Stimulated activated CD8-positive, alpha-beta memory T cell treated with anti-CD3 and anti-CD28 coated beads, Interleukin-2, amount 100 ng/mL, for 1 hour (primary cell): ENCODE results near the gene COL9A2.

ENCODE experiments used
- DNase-seq, 2 donors: peaks; one replicate each; pipeline ENCODE4 v3.0.0-alpha.2; 2020; ENCODE audit warnings: low read depth in 2 of 2

The COL9A2 gene

DNA sequence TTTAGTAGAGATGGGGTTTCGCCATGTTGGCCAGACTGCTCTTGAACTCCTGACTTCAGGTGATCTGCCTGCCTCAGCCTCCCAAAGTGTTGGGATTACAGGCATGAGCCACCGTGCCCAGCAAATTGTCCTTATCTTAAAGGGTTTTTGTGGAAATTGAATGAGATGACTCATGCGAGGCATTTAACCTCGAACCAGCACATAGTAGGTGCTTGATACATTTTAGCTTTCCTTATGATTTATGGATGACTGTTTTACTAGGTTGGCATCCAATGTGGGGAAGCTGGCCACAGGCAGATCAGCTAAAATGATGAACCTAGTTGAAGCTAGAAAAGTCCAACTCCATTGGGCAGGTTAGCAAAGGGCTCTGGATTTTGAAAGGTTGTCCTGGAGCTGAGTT is 1.4 kb upstream of the COL9A2 start:
- DNase-seq = no peak

DNA sequence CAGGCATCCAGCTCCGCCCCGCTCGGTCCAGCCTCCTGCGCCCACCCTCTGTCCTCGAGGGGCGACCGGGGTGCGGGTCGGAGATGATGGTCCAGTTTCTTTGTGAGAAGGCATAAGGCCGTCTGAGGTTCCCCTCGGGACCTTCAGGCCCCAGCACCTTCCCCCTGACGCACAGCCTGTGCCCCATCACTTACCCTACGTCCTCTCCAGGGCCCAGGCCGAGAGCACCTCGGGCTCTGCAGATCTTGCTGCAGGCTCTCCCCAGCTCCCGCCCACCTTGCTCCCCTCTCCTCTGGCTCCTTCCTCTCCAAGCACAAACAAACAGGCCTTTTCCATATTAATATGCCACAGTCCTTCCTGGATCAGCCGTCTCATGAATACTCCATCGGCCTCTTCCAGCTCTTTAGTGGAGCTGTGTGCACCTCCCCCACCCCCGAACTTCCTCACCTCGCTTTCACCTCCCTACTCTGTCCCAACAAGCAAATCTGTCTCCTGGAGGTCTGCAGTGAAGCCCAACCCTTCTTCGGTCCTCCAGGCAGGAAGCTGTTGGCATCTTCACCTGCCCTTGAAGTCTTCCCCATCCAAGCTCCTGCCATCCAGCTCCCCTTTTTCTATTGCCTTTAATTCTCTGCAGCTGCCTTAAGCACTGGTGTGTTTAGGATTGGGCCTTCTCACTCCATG is 448 bp upstream of the COL9A2 start:
- no peak for DNase-seq

DNA sequence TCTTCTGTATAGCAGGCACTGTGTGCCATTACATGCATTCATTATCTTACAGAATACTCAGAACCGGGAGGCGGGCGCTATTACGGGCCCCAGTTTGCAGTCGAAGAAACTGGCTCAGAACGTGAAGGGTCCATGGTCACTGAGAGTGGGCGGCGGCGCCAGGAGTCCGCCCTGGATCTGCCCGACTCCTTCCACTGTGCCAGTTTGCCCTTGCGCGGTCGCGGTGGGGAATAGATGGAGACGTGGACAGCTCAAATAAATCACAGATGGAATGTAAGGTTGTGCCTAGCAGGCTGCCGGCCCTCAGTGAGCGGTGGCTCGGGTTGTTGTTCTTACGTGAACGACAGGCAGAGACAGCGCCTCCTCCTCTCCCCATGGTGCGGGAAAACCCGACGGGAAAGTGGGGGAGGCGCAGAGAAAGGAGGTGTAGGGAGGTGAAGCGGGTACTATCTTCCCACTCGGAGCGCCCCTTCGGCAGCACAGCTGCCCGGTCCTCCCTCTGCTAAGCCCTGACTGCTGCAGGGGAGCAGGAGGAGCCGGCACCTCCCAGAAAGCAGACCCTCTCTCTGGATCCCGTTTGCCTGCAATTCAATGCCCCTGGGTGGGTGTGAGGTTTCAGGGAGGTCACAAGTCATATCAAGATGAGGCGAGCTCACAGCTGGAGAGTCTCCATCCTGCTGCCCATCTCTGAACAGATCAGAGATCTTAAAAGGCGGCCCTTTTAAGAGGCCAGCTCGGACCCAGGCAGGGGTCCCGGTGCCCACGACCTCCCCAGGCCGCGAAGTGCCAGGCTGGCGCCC is 1.1 kb downstream of the COL9A2 start:
- DNase-seq = no peak

DNA sequence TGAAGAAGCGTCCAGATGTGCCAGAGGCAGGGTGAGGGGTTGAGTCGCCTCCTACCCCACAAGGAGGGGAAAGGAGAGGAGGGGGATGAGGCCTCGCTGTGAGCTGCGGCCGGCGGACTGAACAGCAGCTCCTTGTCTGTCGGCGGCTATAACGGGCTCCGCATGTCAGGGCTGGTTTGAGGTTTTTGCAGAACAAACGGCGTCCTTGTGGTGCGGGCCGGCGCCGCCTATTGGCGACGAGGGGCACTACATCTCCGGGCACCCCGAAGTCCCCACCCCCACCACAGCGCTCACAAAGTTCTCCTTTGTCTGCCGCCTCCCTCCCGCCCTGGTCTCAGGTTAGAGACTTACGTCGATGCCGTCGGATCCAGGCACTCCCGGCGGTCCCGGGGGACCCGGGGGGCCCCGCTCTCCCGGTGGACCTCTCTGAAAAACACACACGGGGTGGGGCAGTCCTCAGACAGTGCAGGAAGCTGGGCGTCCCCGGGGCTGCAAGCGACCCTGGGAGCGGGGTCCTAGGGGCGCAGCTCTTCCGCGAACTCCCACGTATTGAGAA is 1.8 kb downstream of the COL9A2 start:
- DNase-seq = peak; percentile 67 to 68

DNA sequence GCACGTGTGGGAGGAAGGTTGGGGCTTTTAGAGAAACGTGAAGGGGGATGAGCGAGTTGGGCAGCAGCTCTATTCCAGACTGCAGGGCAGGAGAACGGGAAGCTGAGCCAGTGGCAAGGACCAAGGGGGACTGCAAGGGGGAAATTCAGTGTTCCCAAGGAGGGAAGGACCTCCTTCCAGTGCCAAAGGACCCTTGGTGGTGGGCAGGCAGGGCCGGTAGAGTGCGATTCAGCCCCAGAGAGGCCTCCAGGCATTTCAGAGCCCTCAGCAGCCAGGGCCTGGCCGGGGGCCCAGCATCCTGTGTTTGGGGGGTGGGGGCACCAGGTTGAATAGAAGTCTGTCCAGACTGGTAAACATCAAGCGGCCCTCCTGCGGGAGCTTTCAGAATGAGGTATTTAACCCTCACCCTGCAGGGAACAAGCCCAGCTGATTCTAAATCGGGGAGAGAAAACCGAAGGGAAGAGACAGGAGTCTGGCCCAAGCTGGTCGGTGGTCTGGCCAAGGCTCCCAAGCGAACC is 2.3 kb downstream of the COL9A2 start:
- no peak for DNase-seq

DNA sequence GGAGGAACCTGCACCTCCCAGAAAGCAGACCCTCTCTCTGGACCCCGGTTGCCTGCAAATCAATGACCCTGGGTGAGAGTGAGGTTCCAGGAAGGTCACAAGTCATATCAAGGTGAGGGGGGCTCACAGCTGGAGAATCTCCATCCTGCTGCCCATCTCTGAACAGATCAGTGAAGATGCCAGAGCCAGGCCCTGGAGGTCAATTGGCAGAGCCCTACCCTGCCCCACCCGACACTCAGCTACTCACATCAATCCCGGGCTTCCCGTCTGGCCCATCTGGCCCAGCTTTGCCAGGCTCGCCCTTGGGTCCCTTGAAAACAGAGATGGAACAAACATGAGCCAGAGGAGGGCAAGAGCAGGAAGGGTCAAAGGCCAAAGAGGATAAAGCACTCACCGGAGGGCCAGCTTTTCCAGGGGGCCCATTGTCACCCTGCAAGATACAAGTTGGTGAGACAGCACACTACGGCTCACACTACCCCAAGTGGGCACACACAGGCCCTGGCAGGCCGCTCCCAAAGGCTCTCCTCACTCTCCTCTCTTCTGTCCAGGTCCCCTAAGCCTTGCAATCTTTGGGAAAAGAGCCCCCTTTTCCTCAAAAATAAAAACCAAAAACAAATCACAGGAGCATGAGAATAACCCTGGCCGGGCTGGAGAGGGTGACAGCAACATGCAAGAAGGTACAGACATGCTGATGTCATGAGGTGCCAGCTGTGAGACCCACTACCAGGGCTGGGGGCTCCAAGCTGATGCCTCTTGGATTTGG is 2.9 kb downstream of the COL9A2 start:
- no peak for DNase-seq

DNA sequence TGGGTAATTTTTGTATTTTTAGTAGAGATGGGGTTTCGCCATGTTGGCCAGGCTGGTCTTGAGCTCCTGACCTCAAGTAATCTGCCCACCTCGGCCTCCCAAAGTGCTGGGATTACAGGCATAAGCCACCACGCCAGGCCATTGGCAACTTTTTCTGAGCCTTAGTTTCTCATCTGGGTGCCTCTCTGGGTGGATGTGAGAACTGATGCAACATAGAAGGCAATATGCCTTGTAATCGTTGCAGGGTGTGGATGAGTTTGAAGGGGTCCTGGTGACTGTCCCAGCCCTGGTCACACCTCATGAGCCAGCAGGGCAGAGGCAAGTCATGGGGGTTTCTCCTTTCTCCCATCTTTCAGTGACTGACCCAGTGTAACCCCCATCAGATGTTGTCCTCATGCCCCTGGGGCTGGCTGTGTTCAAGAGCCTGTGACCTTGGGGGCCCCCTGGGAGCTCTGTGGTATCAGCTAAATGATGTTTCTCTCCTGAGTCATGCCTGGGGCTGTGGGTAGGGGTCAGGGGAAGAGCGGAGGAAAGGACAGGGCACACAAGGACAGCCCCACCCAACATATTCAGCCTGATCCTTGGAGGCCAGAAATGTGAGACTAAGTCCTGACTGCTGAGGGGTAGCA is 3.6 kb downstream of the COL9A2 start:
- no peak for DNase-seq

DNA sequence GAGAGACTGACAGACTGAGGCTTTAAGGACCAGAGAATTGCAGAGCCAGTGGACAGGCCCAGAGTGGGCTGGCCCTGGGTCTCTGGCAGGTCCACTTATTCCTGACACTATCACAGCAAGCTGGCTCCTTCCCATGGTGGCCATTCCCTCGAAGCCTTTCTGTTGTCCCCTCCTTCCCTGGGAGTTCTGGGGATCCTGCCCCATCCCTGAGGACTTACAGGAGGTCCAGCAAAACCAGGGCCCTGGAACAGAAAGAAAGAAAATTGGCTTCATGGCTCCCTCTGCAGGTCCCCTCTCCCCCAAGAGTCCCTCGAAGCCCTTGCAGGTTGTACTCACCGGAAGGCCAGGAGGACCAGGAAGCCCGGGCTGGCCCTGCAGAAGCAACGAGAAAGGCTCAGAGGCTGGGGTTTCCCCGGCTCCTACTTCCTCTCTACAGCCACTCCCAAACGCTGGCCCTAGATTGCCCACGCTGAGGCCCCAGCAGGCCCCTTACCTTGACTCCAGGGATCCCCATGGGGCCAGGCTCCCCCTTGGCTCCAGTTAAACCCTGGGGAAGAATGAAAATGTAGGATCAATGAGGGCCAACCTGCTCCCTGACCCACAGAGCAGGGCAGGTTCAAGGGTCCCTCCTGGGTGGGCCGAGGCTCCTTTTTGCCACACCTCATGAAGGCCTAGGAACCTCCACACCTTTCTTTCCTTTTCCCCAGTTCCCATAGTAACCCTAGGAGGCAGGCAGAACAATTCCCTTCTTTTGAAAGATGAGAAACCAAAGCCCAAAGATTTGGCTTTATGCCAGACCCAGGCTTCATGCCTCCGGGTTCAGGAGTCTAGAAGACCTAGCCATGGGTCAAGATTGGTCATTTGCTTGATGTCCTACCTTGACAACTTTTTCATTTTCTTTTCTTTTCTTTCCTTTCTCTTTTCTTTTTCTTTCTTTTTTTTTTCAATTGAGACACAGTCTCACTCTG is 4.6 kb downstream of the COL9A2 start:
- no peak for DNase-seq

DNA sequence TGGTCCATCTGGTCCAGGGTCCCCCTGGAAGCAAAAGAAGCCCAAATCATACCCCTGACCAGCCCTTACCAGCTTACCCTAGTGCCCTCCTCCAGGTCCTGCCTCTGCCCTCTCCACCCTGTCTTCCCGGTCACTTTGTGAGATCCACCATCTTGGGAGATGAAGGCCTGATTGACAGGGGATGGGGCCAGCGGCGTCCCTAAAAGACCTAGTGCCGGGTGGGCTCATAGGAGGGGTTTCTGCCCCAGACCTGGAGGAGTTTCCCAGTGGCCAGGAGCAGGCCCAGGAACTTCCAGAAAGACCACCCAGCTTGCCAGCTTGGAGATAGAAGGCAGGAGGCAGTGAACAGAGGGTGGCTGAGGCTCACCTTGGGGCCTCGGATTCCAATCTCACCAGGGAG is 5.4 kb downstream of the COL9A2 start:
- no peak for DNase-seq

DNA sequence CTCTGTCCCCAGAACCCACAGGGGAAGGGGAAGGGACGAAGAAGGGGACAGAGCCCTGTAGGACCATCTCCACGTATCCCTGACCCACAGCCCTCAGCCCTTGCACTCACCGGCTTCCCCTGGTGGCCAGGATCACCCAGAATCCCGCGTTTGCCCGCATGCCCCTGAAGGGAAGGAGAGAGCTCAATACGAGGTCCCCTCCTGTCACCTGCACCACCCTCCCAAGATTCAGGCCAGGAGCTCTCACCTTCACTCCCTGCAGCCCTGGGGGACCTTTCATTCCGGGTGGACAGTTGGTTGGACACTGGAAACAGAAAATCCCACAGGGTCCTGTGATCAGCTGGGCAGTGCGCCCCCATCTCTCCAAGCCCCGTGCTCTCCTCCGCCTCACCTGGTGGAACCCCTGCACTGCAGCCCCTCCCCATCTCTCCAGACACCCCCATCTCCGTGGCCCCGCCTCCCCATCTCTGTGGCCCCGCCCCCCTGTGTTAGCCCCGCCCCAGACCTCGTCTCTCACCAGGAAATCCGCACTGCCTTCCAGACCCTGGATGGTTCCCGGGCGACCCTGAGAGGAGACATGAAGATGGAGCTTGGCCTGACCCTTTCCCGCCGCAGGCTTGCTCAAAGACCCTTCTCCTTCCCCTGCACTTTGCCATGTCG is 6.0 kb downstream of the COL9A2 start:
- DNase-seq = no peak

DNA sequence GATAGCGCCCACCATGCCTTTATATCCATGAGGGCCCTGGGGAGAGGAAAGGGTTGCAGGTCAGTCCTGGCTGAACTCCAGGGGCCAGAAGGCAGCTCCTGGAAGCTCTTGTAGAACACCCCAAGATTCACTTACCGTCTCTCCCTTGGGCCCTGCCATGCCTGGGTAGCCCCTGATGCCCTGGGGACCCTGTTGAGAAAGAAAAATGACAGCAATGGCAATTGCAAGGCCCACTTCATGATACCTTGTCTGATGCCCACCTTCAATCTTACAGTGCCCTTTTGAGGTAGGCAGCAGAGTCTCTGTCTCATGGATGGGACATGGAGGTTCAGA is 7.0 kb downstream of the COL9A2 start:
- DNase-seq = no peak

DNA sequence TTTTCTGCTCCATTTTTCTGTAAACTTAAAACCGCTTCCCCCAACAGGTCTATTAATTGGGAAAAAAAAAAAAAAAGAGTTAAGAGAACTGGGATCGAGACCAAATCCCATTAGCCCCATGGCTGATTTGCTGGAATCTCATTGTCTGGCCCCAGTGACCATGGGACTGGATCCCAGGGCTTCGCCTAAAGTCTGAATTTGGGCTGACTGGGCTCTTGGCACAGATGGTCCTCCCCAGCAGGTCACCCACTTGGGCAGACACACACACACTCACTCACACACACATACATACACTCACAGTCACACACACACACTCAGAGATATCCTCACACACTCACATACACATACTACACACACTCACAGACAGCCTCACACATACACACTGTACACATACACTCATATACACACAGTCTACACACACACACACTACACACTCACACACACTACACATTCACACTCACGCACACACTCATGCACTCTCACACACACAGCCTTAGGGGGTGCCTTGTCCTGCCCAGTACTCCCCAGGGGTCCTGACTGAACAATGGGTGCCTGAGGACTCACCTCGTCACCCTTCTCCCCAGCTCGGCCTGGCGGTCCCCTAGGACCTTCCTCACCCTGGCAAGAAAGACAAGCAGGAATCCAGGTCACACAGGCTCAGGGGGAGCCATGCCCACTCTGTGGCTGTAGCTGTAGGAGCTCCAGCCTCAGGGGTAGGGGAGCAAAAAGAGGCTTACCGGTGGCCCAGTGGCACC is 7.5 kb downstream of the COL9A2 start:
- DNase-seq = no peak

DNA sequence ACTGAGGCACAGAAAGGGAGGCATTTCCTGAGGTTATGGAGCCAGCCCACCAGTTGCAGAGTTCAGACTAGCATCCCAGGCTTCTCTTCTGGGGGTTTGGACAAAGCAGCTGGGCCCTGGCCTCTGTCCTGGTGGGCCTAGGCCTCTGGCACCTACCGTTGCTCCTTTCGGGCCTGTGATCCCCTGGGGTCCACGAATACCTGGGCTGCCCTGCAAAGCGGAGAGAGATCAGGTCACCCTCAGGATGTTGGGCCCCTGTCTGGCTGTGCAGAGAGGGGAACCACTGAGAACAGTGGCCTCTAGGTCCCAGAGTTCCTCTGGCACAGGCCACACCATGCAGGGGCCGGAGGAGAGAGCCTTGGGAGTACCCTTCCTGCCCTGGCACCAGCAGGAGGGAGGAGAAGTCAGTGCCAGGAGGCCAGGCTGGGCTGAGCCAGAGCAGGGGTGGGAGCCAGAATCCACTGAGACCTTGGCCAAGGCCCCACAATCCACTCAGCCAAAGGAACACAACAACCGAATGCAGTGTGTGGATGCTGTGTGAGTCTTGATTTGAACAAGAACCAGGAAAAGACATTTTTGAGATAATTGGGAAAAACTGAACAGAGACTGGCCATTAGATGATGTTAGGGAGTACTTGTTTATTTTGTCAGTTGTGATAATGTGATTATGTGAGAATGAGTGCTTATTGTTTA is 8.9 kb downstream of the COL9A2 start:
- no peak for DNase-seq

DNA sequence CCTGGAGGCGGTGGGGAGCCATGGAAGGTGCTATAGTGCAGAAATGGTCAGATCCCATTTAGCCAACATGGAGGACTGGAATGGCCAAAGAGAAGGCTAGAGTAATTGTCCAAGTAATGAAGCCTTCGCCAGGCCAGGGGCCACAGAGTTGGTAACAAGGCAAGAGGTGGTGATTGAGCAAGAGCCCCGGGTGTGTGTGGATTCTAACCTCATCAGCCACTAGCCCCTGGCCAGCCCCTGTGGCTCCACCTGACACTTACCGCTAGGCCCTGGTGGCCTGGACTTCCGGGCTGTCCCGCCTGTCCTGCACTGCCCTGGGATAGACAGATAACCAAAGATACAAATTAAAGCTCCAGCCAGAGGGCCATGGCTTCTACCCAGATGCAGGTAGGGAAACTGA is 9.9 kb downstream of the COL9A2 start:
- DNase-seq = no peak

DNA sequence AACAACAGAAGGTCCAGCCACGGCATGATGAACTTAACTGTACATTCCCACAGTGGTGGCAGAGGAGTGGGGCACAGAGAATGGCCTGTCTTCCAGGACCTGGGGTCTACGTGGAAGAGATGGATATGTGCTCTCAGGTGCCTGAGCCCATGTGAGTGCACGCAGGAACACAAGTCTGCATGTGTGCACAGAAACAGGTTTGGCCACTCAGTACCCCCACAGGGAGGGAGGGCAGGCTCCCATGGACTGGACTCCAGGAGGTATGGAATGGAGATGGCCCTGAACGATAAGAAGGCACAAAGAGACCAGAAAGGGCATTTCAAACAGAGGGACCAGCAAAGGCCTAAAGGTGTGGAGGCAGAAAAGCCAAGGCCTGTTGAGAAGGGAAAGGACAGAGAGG is 10.8 kb downstream of the COL9A2 start:
- DNase-seq = no peak

DNA sequence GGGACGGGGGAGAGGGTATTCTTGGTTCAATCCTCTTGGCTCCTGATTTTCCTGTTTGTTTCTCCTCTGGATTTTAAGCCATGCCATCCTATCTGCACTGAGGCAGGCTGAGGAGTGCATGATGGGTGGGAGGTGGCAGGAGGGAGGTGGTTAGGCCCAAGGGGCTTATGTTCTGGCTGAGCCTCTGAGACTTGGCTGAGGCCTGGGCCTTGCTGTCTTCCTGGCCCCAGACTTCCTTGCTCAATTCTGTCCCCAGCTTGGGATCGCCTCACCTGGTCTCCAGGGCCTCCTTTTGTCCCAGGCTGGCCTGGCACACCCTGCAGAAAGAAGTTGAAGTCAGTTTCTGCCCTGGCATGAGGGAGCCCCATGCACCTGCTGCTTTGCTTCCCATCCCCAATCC is 11.2 kb downstream of the COL9A2 start:
- DNase-seq = no peak

DNA sequence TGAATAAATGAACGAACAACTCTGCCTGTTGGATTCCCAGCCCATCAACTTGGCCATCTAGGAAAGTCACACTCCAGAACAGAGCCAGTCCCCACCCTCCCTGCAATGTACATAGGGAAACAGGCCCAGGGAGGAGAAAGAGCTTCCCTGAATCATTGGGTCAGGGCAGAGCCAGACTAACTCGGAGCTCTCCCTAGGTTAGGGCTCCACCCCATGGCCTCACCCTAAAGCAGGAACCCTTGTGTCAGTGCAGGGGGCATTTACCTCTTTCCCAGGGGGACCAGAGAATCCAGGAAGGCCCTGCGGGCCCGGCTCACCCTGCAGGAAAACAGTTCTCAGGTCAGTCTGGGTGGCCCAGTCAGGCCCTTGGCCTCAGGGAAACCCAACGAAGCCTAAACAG is 11.6 kb downstream of the COL9A2 start:
- DNase-seq = no peak

DNA sequence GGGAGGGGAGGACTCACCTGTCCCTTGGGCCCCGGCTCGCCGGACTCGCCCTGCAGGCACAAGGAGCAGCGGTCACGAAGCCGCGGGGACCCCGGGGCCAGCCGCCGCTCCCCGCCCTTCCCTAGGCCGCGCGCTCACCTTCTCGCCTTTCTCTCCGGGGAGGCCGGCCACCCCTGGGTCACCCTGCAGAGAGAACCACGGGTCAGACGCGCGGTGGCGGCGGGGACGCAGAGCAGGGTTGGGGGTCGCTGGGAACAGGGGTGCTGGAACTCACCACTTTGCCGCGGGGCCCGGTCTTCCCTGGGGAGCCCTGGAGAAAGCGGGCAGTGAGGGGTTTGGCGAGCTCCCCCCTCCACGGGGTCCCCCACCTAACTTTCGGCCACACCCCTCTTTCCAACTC is 13.3 kb downstream of the COL9A2 start:
- DNase-seq = no peak
